SK-N-SH (cell line): ENCODE results near the gene HLA-DOA. TPM values are rescaled to one million over a fixed set of nuclear protein-coding genes. Genes with fewer than 3 reads are reported as not detected.

Source experiments
- CTCF ChIA-PET: fragments of 300-600, 350-600 bp; formaldehyde crosslinking; extraction: SDS; loops from one replicate; lab custom pipeline; 2021; lab: Yijun Ruan, JAX
- POLR2A ChIA-PET: fragments of 350-600 bp; sonication (Branson Sonifier 250); formaldehyde crosslinking; extraction: SDS; loops from one replicate; lab custom pipeline; 2020; ENCODE audit warnings: antibody characterized with exemption, inconsistent platforms; lab: Yijun Ruan, JAX
- DNase-seq: peaks from one replicate; pipeline ENCODE4 v3.0.0; 2012
- H2AFZ ChIP-seq: fragments of 200-600 bp; sonication (generic); 2 replicates; pipeline ENCODE4 v1.8.1; 2016; ENCODE audit warnings: antibody characterized with exemption, mild to moderate bottlenecking, low read depth
- H3F3A ChIP-seq: fragments of 200-600 bp; sonication (generic); replicated peaks from 2 replicates; pipeline ENCODE3; 2016; ENCODE audit warnings: antibody characterized with exemption, mild to moderate bottlenecking; ENCODE audit not compliant: insufficient read depth
- H3K27ac ChIP-seq, 2 experiments: fragments of 200-500 bp in 1 of 2; fragments of 200-600 bp in 1 of 2; sonication (Bioruptor generic) in 1 of 2; sonication (generic), shearing (Covaris generic) in 1 of 2; 2 replicates each; pipeline versions ENCODE4 v1.5.1 to v1.6.1; 2014 to 2016; ENCODE audit warnings: low read depth in 2 of 2, inconsistent platforms in 1 of 2, low read length in 1 of 2, mild to moderate bottlenecking in 1 of 2, mixed read lengths in 1 of 2
- H3K27me3 ChIP-seq: fragments of 200-600 bp; sonication (generic), shearing (Covaris generic); 2 replicates; pipeline ENCODE4 v1.6.1; 2016; ENCODE audit warnings: mixed run types; ENCODE audit not compliant: insufficient read depth
- H3K36me3 ChIP-seq, 2 experiments: fragments of 200-500 bp in 1 of 2; fragments of 200-600 bp in 1 of 2; sonication (Bioruptor generic) in 1 of 2; sonication (generic) in 1 of 2; replicated peaks in 1 of 2; 2 replicates each; pipeline versions ENCODE3 to v1.5.1; 2014 to 2016; ENCODE audit warnings: low read length in 1 of 2, mild to moderate bottlenecking in 1 of 2; ENCODE audit not compliant: insufficient read depth in 2 of 2, control insufficient read depth in 1 of 2
- H3K4me1 ChIP-seq, 2 experiments: fragments of 200-500 bp in 1 of 2; fragments of 200-600 bp in 1 of 2; sonication (Bioruptor generic) in 1 of 2; sonication (generic), shearing (Covaris generic) in 1 of 2; 2 replicates each; pipeline versions ENCODE4 v1.5.1 to v1.6.1; 2014 to 2016; ENCODE audit warnings: low read depth in 1 of 2, low read length in 1 of 2, mixed run types in 1 of 2; ENCODE audit not compliant: insufficient read depth in 2 of 2, control insufficient read depth in 1 of 2
- H3K4me2 ChIP-seq: fragments of 200-600 bp; sonication (generic), shearing (Covaris generic); 2 replicates; pipeline ENCODE4 v1.6.1; 2017; ENCODE audit warnings: mixed run types
- H3K4me3 ChIP-seq, 2 experiments: fragments of 200-500 bp in 1 of 2; fragments of 200-600 bp in 1 of 2; sonication (Bioruptor generic) in 1 of 2; sonication (generic), shearing (Covaris generic) in 1 of 2; 2 replicates each; pipeline versions ENCODE4 v1.5.1 to v1.8.1; 2014 to 2016; ENCODE audit warnings: low read depth in 2 of 2, inconsistent platforms in 1 of 2, low read length in 1 of 2, mild to moderate bottlenecking in 1 of 2, mixed read lengths in 1 of 2, moderate library complexity in 1 of 2
- H3K79me2 ChIP-seq: fragments of 200-600 bp; sonication (generic); 2 replicates; pipeline ENCODE4 v1.8.1; 2017; ENCODE audit warnings: mild to moderate bottlenecking; ENCODE audit not compliant: insufficient read depth
- H3K9ac ChIP-seq: fragments of 200-600 bp; sonication (generic); 2 replicates; pipeline ENCODE4 v1.6.1; 2017; ENCODE audit warnings: mixed run types
- H3K9me2 ChIP-seq: fragments of 200-600 bp; sonication (generic); 2 replicates; pipeline ENCODE4 v1.6.1; 2017; ENCODE audit warnings: mixed run types
- H3K9me3 ChIP-seq: fragments of 200-600 bp; sonication (generic); 2 replicates; pipeline ENCODE4 v1.6.1; 2017; ENCODE audit warnings: mixed run types, mild to moderate bottlenecking, moderate library complexity
- H4K20me1 ChIP-seq: fragments of 200-600 bp; sonication (generic); 2 replicates; pipeline ENCODE4 v1.6.1; 2017; ENCODE audit warnings: mild to moderate bottlenecking, mixed run types; ENCODE audit not compliant: insufficient read depth
- ELF1 ChIP-seq: IDR thresholded peaks from 2 replicates; pipeline ENCODE4 v1.4.0; 2012
- EZH2phosphoT487 ChIP-seq: fragments of 200-600 bp; sonication (generic); IDR thresholded peaks from 2 replicates; pipeline ENCODE4 v1.6.1; 2017; ENCODE audit warnings: low read depth, mixed run types, mild to moderate bottlenecking, antibody characterized with exemption, moderate library complexity, borderline replicate concordance
- GATA2 ChIP-seq: sonication (generic); formaldehyde crosslinking; IDR thresholded peaks from 2 replicates; pipeline ENCODE4 v1.5.0; 2020; ENCODE audit warnings: mild to moderate bottlenecking, missing genetic modification reagents
- JUND ChIP-seq: IDR thresholded peaks from 2 replicates; pipeline ENCODE4 v1.4.0; 2012
- NFIC ChIP-seq: IDR thresholded peaks from 2 replicates; pipeline ENCODE4 v1.4.0; 2012; ENCODE audit warnings: borderline replicate concordance
- POLR2AphosphoS5 ChIP-seq: IDR thresholded peaks from 2 replicates; pipeline ENCODE4 v1.6.1; 2012; ENCODE audit warnings: low read depth, low read length
- WGBS: methylation state at CpG from one replicate; pipeline ENCODE4 v1.1.6; 2017; ENCODE audit warnings: low lambda C conversion rate; 5-methylcytosine and 5-hydroxymethylcytosine counted together
- polyA plus RNA-seq, 3 experiments: library from polyadenylated mRNA; depleted of rRNA; stranded (reverse); fragments of >200 nt; gene quantifications; 2 replicates each; pipeline ENCODE4 v1.2.3, GENCODE V29; 2012

Gene HLA-DOA
- polyA plus RNA-seq, 1 of the 3 experiments (the other 2 are of a cell fraction), result not detected

DNA sequence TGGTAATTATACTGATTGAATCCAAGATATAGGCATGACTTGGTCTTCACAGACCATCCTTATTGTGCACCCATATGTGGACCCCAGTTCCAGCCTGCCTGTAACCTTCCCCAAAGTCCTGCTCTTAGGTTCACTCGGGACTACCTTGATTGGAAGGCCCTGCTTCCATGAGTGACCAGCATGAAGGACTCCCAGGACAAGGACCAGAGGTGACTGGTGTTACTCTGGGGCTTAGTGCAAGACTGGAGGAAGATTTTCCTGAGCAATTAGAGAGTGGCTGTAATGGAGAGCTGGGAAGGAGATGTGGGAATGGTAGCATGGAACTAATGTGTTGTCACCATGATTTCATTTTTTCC lies 25.9 kb downstream of the HLA-DOA start:
- 100% methylated on average over 1 of the region's 1 CpG for WGBS
- no peaks in the 10 kb centered on the region; a peak in 2 of 4 replicates for H3K4me1 ChIP-seq
- H4K20me1 ChIP-seq, result peaks cover 60% of the 10 kb centered on the region
- peaks cover 45 to 48% of the 10 kb centered on the region in 2 experiments for H3K36me3 ChIP-seq
- DNase-seq, result no peak
- no peaks in the 10 kb centered on the region for H3K9me2 ChIP-seq
- 0 out of 2 replicates have a peak, but pooled peaks have one; percentile 10 for TF ChIP-seq JUND
- TF ChIP-seq GATA2 (CRISPR knock-in tag), result no peak
- TF ChIP-seq, all 33 proteins: peak for 1
- ChIA-PET CTCF (interaction anchor here (1.1 to 16.2 kb wide), 12 partner anchors 13 to 265 kb away, joined by 3 to 391 read pairs (median 32); partner anchors contain the start of genes BRD2, HLA-DMA and HLA-DMB), POLR2A (interaction anchor here (2.0 to 3.8 kb wide), 2 partner anchors 12 to 50 kb away, joined by 9 to 42 read pairs; no protein-coding TSS in a partner anchor)
- Histone ChIP-seq H3F3A (peaks cover 71% of the 10 kb centered on the region), H3K9ac (no peak overlapping the region), H3K79me2 (peaks cover 27% of the 10 kb centered on the region), H3K4me3 (no peak overlapping the region), H3K27ac (peak overlapping the region in 1 of 2 experiments; percentile 23; a peak in 2 of 4 replicates), H3K9me3 (no peaks in the 10 kb centered on the region), H2AFZ (no peak overlapping the region), H3K27me3 (no peaks in the 10 kb centered on the region), H3K4me2 (no peak overlapping the region)

DNA sequence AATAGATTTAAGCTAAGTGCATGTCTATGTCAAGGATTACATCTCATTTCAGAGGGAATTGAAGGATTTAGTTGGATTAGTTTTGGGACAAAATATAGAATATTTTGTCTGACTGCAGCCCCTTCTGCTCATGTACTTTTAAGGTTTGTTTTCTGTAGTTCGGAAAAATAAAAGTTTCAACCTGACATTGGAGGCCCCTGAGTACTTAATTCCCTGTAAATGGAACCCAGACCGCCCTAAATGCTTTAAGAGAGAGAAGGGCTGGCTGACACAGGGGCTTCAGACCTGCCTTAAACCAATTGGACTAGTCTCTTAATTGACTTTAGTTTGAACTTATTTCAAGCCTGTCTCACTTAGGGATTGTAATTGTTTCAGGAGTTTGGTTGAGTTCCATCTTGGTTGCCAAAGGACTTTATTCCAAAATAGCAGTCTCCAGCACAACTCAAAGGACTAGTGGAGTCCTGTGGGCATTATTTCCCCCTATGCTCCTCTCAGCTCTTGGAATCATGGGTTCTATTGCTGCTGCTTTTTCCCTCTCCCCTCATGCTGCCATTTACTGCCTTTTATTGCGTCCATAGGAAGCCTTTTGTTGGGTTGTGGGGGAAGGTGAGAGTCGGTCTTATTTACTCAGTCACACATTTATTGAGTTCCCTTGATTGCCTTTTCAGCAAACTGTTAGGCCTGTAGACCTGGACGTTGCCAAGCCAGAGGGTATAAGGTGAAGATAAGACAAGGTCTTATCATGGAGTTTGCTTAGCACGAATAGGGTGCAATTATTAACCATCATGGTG lies 26.5 kb downstream of the HLA-DOA start:
- Histone ChIP-seq H3K9me3 (no peaks in the 10 kb centered on the region), H3F3A (peaks cover 76% of the 10 kb centered on the region), H3K9ac (no peak overlapping the region), H3K79me2 (peaks cover 33% of the 10 kb centered on the region), H3K4me3 (no peak overlapping the region), H3K27ac (peak overlapping the region in 1 of 2 experiments; percentile 23; a peak in 1 of 4 replicates), H2AFZ (no peak overlapping the region), H3K27me3 (no peaks in the 10 kb centered on the region), H3K4me2 (no peak overlapping the region), H3K9me2 (no peaks in the 10 kb centered on the region), H4K20me1 (peaks cover 66% of the 10 kb centered on the region), H3K4me1 (no peaks in the 10 kb centered on the region; a peak in 2 of 4 replicates), H3K36me3 (peaks cover 51 to 53% of the 10 kb centered on the region in 2 experiments)
- TF ChIP-seq NFIC (no peak), EZH2phosphoT487 (no peak), POLR2AphosphoS5 (peak; percentile 25; the same call in 1 of the 2 replicates)
- ChIA-PET POLR2A (interaction anchor here (0.6 to 3.8 kb wide), 6 partner anchors 9 to 353 kb away, joined by 3 to 42 read pairs (median 8); no protein-coding TSS in a partner anchor), CTCF (interaction anchor here (0.6 to 16.2 kb wide), 12 partner anchors 12 to 266 kb away, joined by 3 to 391 read pairs (median 32); partner anchors contain the start of genes BRD2, HLA-DMA and HLA-DMB)
- no peak for DNase-seq
- WGBS, result 63% methylated on average over 6 of the region's 6 CpGs

DNA sequence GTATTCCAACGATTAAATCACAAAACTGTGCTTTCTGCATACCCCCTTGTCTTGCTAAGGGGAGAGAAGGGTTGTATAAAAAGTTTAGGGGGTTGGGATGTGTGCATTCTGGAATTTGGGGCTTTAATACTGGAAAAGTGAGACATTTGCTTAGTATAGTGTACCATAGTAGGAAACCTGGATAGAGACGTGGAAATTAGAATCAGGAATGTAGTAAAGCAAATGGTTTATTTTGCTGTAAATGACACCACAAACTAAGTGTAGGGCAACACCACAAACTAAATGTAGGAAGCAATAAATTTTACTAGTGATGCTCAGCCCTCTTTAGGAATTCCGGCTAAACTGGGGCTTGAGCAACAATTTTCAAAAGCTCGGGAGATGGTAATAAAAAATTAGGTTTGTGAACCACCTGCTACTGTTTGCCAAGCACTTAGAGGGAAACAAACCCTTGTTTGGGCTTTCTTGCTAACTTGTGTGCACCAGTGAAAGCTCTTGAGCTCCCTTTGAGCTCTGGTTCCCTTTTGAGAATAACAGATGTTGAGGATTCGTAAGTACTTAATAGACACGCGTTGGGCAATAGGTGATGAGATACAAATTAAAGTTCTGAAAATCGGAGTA lies 27.2 kb downstream of the HLA-DOA start:
- H3K4me2 ChIP-seq, result no peak overlapping the region
- TF ChIP-seq JUND (peak; percentile 20; the same call in 1 of the 2 replicates), ELF1 (no peak)
- ChIA-PET POLR2A (interaction anchor here (0.6 to 1.3 kb wide), 5 partner anchors 8 to 353 kb away, joined by 3 to 12 read pairs (median 4); partner anchors contain the start of gene BRD2), CTCF (interaction anchor here (0.6 to 16.2 kb wide), 7 partner anchors 11 to 98 kb away, joined by 3 to 391 read pairs (median 71); partner anchors contain the start of genes BRD2, HLA-DMA and HLA-DMB)
- no peaks in the 10 kb centered on the region for H3K27me3 ChIP-seq
- H2AFZ ChIP-seq, result no peak overlapping the region
- no peaks in the 10 kb centered on the region for H3K9me3 ChIP-seq
- WGBS, result 74% methylated on average over 8 of the region's 8 CpGs
- DNase-seq, result no peak
- peaks cover 73% of the 10 kb centered on the region for H4K20me1 ChIP-seq
- H3K4me1 ChIP-seq, result peaks cover 1 to 6% of the 10 kb centered on the region in 2 experiments; a peak in 2 of 4 replicates
- H3K27ac ChIP-seq, result peak overlapping the region in 1 of 2 experiments; percentile 23; a peak in 1 of 4 replicates
- H3K4me3 ChIP-seq, result no peak overlapping the region
- peaks cover 58 to 60% of the 10 kb centered on the region in 2 experiments for H3K36me3 ChIP-seq
- peaks cover 40% of the 10 kb centered on the region for H3K79me2 ChIP-seq
- H3K9ac ChIP-seq, result no peak overlapping the region
- H3F3A ChIP-seq, result peaks cover 83% of the 10 kb centered on the region
- H3K9me2 ChIP-seq, result no peaks in the 10 kb centered on the region
